ENCODE measurements around the gene MAPK11. TPM values are rescaled to one million over a fixed set of nuclear protein-coding genes. Genes with fewer than 3 reads are reported as not detected.

The MAPK11 gene
- total and polyA plus RNA-seq, 2 donors from 2014 or later = 11.4 to 18.3 TPM

DNA sequence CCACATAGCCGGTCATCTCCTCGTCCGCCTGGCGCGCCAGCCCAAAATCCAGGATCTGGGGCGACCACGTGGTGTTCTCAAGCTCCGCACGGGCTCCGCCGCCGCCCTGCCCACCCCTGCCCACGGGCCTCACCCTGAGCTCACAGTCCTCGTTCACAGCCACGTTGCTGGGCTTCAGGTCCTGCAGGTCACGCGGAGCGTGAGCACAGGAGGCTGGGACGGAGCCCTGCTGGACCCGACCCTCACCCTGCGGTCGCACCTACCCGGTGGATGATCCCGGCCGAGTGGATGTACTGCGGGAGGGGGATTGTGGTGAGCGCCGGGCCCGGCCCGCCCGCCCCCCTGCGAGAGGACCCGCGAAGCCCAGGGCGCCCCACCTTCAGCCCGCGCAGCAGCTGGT lies 3.2 kb downstream of the MAPK11 start:
- H3K9ac ChIP-seq (ENCODE audit: low read length in 3 of 3) = no peak overlapping the region
- TF ChIP-seq, protein P1, sequence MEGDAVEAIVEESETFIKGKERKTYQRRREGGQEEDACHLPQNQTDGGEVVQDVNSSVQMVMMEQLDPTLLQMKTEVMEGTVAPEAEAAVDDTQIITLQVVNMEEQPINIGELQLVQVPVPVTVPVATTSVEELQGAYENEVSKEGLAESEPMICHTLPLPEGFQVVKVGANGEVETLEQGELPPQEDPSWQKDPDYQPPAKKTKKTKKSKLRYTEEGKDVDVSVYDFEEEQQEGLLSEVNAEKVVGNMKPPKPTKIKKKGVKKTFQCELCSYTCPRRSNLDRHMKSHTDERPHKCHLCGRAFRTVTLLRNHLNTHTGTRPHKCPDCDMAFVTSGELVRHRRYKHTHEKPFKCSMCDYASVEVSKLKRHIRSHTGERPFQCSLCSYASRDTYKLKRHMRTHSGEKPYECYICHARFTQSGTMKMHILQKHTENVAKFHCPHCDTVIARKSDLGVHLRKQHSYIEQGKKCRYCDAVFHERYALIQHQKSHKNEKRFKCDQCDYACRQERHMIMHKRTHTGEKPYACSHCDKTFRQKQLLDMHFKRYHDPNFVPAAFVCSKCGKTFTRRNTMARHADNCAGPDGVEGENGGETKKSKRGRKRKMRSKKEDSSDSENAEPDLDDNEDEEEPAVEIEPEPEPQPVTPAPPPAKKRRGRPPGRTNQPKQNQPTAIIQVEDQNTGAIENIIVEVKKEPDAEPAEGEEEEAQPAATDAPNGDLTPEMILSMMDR (IDR thresholded peaks at IDR 0.05; ENCODE audit: borderline replicate concordance, extremely low read depth, insufficient read depth) = no peak
- H3K4me3 ChIP-seq (ENCODE audit: low read length in 3 of 3) = no peak overlapping the region
- H3K36me3 ChIP-seq (ENCODE audit: control insufficient read depth in 2 of 3, insufficient read depth in 3 of 3, low read length in 3 of 3) = no peaks in the 10 kb centered on the region
- intact Hi-C loops (cut with DNase I) = no loop called here
- no peak overlapping the region for H3K27ac ChIP-seq (ENCODE audit: low read depth in 2 of 2, low read length in 2 of 2)
- H3K4me1 ChIP-seq (ENCODE audit: control insufficient read depth in 2 of 3, insufficient read depth in 2 of 3, low read depth in 1 of 3, low read length in 3 of 3) = peaks cover 0 to 29% (median 4%) of the 10 kb centered on the region in 3 donors
- H3K9me3 ChIP-seq (ENCODE audit: control insufficient read depth in 2 of 3, insufficient read depth in 1 of 3, low read length in 3 of 3) = no peaks in the 10 kb centered on the region
- no peaks in the 10 kb centered on the region for H3K27me3 ChIP-seq (ENCODE audit: control insufficient read depth, insufficient read depth, low read length)
- no peak for FAIRE-seq
- DNase-seq = no peak

DNA sequence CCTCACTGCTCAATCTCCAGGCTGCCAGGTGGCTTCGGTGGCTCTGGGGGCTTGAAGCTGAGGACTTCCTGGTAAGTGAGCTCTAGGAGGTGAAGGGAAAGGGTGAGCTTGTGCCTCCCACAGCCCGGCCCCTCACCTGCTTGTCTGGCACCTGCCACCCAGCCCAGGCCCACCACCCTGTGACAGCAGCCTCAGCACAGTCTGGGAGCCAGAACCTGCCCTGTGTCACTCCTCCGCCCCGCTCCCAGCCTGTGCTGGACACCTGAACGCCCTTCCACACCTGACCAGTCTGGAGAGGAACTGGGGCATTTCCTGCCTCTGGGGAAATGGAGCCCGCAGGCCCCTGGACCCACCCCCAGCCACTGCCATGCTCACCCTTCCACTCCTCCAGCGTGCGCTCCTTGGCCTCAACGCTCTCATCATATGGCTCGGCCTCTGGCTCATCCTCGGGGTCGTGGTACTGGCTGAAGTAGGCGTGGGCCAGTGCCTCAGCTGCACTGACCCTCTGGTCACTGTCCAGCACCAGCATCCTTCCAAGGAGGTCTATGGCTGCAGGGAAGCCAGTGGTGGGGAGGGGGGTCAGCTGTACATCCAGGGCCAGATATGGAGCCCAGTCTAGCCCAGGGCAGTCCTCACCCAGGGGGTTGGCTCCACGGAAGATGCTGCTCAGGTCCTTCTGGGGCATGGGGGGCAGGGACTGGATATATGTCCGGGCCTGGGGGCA lies 5.1 kb downstream of the MAPK11 start:
- H3K4me3 ChIP-seq (ENCODE audit: low read length in 3 of 3) = no peak overlapping the region
- H3K27me3 ChIP-seq (ENCODE audit: control insufficient read depth, insufficient read depth, low read length) = no peaks in the 10 kb centered on the region
- H3K4me1 ChIP-seq (ENCODE audit: control insufficient read depth in 2 of 3, insufficient read depth in 2 of 3, low read depth in 1 of 3, low read length in 3 of 3) = peaks cover 0 to 19% (median 4%) of the 10 kb centered on the region in 3 donors
- no peak overlapping the region for H3K27ac ChIP-seq (ENCODE audit: low read depth in 2 of 2, low read length in 2 of 2)
- TF ChIP-seq, protein P1 (IDR thresholded peaks at IDR 0.05; ENCODE audit: borderline replicate concordance, extremely low read depth, insufficient read depth) = no peak
- no peaks in the 10 kb centered on the region for H3K36me3 ChIP-seq (ENCODE audit: control insufficient read depth in 2 of 3, insufficient read depth in 3 of 3, low read length in 3 of 3)
- no peak overlapping the region for H3K9ac ChIP-seq (ENCODE audit: low read length in 3 of 3)
- intact Hi-C loops (cut with DNase I) = loop anchor here (5.0 kb wide), 1 partner anchor 72 kb away; no protein-coding TSS in a partner anchor
- FAIRE-seq = no peak
- H3K9me3 ChIP-seq (ENCODE audit: control insufficient read depth in 2 of 3, insufficient read depth in 1 of 3, low read length in 3 of 3) = no peaks in the 10 kb centered on the region
- DNase-seq = no peak

DNA sequence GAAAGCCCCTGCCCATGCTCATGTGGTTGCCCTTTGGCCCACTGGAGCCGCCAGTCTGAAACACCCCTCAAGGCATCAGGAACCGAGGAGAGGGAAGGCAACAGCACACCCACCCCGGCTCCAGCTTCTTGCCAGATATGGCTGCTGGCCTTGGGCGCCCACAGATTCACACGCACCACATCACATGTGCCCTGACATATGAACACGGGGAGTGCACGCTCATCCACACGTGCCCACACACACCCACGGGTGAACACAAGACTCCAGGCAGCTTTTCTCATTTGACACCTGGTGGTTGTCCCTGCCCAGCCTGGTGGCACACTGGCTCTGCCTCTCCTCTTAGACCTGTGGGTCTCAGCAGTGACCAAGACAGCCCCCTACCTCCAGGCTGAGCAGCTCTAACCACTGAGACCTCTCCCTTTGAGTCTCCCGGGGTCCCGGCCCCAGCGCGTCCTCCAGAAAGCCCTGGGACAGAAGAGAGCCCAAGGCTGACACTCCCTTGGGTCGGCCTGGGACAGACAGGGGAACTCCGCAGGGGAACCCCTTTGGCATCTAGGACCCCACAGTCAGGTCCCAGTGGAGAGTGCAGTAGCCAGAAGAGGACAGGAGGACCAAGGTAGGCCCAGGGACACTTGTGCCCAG lies 6.0 kb downstream of the MAPK11 start:
- Histone ChIP-seq H3K9ac (ENCODE audit: low read length in 3 of 3) (no peak overlapping the region), H3K36me3 (ENCODE audit: control insufficient read depth in 2 of 3, insufficient read depth in 3 of 3, low read length in 3 of 3) (no peaks in the 10 kb centered on the region), H3K27me3 (ENCODE audit: control insufficient read depth, insufficient read depth, low read length) (no peaks in the 10 kb centered on the region), H3K4me3 (ENCODE audit: low read length in 3 of 3) (no peak overlapping the region), H3K9me3 (ENCODE audit: control insufficient read depth in 2 of 3, insufficient read depth in 1 of 3, low read length in 3 of 3) (no peaks in the 10 kb centered on the region), H3K4me1 (ENCODE audit: control insufficient read depth in 2 of 3, insufficient read depth in 2 of 3, low read depth in 1 of 3, low read length in 3 of 3) (peaks cover 0 to 19% (median 4%) of the 10 kb centered on the region in 3 donors), H3K27ac (ENCODE audit: low read depth in 2 of 2, low read length in 2 of 2) (no peak overlapping the region)
- TF ChIP-seq, protein P1 (IDR thresholded peaks at IDR 0.05; ENCODE audit: borderline replicate concordance, extremely low read depth, insufficient read depth) = no peak
- no peak for FAIRE-seq
- DNase-seq = no peak
- intact Hi-C loops (cut with DNase I) = loop anchor here (5.0 kb wide), 1 partner anchor 73 kb away; no protein-coding TSS in a partner anchor

All from kidney (tissue), 14 donors.